ENCODE data around the gene QPCT.

DNA sequence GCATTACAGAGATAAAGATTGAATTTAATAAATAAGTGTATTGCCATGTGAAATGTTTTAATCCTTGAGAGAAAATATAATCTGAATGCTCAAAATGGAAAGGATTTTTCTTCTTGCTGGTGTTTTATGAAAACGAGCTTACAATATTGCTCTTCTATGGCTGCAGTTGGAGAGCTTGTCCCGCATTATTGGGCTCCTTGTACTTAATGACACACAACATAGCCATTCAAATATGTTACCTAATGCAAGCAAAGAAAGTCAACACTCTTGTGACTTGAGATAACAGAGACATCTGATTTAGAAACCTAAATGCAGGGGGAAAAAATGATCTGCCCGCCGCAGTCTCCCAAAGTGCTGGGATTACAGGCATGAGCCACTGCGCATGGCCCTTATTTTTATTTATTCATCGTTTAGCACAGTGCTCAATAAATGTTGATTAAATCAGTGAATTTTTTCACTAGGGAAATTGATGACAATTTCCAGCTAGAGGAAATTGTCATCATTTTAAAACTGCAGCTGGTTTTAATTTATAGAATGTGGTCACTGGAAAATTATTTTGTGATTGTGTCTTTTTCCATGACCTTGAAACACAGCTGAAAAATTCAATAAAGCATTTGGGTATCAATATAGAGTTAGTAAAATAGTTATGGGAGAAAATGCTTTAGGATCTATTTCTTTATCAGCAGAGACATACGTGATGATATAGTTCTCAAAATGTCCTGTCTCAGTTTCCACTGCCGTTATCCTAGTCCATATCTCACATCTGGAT is 17.4 kb upstream of the QPCT start:
- TF ChIP-seq CTCF (IDR thresholded peaks at IDR 0.05; ENCODE audit: poor library complexity) (no peak), EZH2phosphoT487 (IDR thresholded peaks at IDR 0.05; ENCODE audit: low read depth, severe bottlenecking, unreplicated experiment) (no peak), EZH2 (IDR thresholded peaks at IDR 0.05; ENCODE audit: borderline replicate concordance) (no peak)

Measured in hepatocyte (in vitro differentiated cells).